Activated CD8-positive, alpha-beta memory T cell treated with anti-CD3 and anti-CD28 coated beads for 24 hours (primary cell): ENCODE results near the gene MBP.
"Not testable (repeated sequence)": the region's sequence is repeated elsewhere in the genome, so short reads cannot be mapped to it uniquely, and the experiment has no call there.

Experiments used
- DNase-seq: peaks from one replicate; pipeline ENCODE4 v3.0.0-alpha.2; 2020

The MBP gene

GRCh38 chr18:76959605-76960004, 173.0 kb downstream of the MBP start:
- DNase-seq = peak; percentile 32

- peak; percentile 32 for DNase-seq
These were observed 173.8 kb downstream of the MBP start for GRCh38 chr18:76958692-76959341.

GRCh38 chr18:76957384-76958355, 174.9 kb downstream of the MBP start:
- DNase-seq = peak; percentile 42

GRCh38 chr18:76956648-76957047, 175.9 kb downstream of the MBP start:
- DNase-seq = peak; percentile 37

GRCh38 chr18:76955524-76956170, 176.9 kb downstream of the MBP start:
- DNase-seq = peak; percentile 46

GRCh38 chr18:76953583-76954233, 178.9 kb downstream of the MBP start:
- DNase-seq = peak; percentile 38

GRCh38 chr18:76953156-76953555, 179.4 kb downstream of the MBP start:
- peak; percentile 32 for DNase-seq

GRCh38 chr18:76952747-76953146, 179.8 kb downstream of the MBP start:
- DNase-seq = no peak

- no peak for DNase-seq
These were observed 180.9 kb downstream of the MBP start for GRCh38 chr18:76951456-76952247.

- DNase-seq = no peak
These were observed 184.2 kb downstream of the MBP start for GRCh38 chr18:76948345-76948744.

- DNase-seq = not testable (repeated sequence)
These were observed 188.2 kb downstream of the MBP start for GRCh38 chr18:76944346-76944745.

GRCh38 chr18:76943542-76944339, 188.8 kb downstream of the MBP start:
- no peak for DNase-seq

GRCh38 chr18:76941284-76941683, 191.3 kb downstream of the MBP start:
- DNase-seq = no peak

- DNase-seq = no peak
These were observed 194.0 kb downstream of the MBP start for GRCh38 chr18:76938619-76939018.

- DNase-seq = no peak
These were observed 195.0 kb downstream of the MBP start for GRCh38 chr18:76937597-76937996.

- DNase-seq = no peak
These were observed 195.7 kb downstream of the MBP start for GRCh38 chr18:76936877-76937276.

GRCh38 chr18:76935722-76936337, 196.8 kb downstream of the MBP start:
- no peak for DNase-seq

GRCh38 chr18:76932026-76932819, 200.4 kb downstream of the MBP start:
- no peak for DNase-seq

GRCh38 chr18:76931171-76931570, 201.4 kb downstream of the MBP start:
- no peak for DNase-seq
